KMS-11 (cell line): ENCODE measurements around the gene ABI3BP.

Experiments
- H2AFZ ChIP-seq: fragments of 200-600 bp; sonication (generic); 2 replicates; pipeline ENCODE4 v1.6.1; 2016; ENCODE audit warnings: antibody characterized with exemption, mixed run types, low read depth
- H3K27ac ChIP-seq: fragments of 200-600 bp; sonication (generic); 2 replicates; pipeline ENCODE4 v1.6.1; 2016; ENCODE audit warnings: mild to moderate bottlenecking, mixed run types
- H3K27me3 ChIP-seq: fragments of 200-600 bp; sonication (generic); 2 replicates; pipeline ENCODE4 v1.6.1; 2017; ENCODE audit warnings: mild to moderate bottlenecking, low read depth, mixed run types, moderate library complexity; ENCODE audit not compliant: insufficient read depth
- H3K36me3 ChIP-seq: fragments of 200-600 bp; sonication (generic); 2 replicates; pipeline ENCODE4 v1.6.1; 2017; ENCODE audit warnings: mild to moderate bottlenecking, mixed run types; ENCODE audit not compliant: insufficient read depth
- H3K4me1 ChIP-seq: fragments of 200-600 bp; sonication (generic); 2 replicates; pipeline ENCODE4 v1.6.1; 2016; ENCODE audit warnings: mild to moderate bottlenecking, low read depth, mixed run types; ENCODE audit not compliant: poor library complexity, severe bottlenecking
- H3K4me2 ChIP-seq: fragments of 200-600 bp; sonication (generic); 2 replicates; pipeline ENCODE4 v1.7.0; 2016; ENCODE audit warnings: mild to moderate bottlenecking, mixed run types
- H3K4me3 ChIP-seq: fragments of 200-600 bp; sonication (generic); IDR thresholded peaks from 2 replicates; pipeline ENCODE4 v1.6.1; 2017; ENCODE audit warnings: low read depth, low read length, mixed read lengths; ENCODE audit not compliant: insufficient read depth
- H3K79me2 ChIP-seq: fragments of 200-600 bp; sonication (generic); 2 replicates; pipeline ENCODE4 v1.6.1; 2016; ENCODE audit warnings: low read depth, mixed run types; ENCODE audit not compliant: insufficient read depth
- H3K9ac ChIP-seq: fragments of 200-600 bp; sonication (generic); 2 replicates; pipeline ENCODE4 v1.6.1; 2016; ENCODE audit warnings: mild to moderate bottlenecking, mixed run types
- H4K20me1 ChIP-seq: fragments of 200-600 bp; sonication (generic); 2 replicates; pipeline ENCODE4 v1.6.1; 2016; ENCODE audit warnings: mild to moderate bottlenecking, mixed run types; ENCODE audit not compliant: insufficient read depth
- CTCF ChIP-seq: fragments of 200-600 bp; sonication (generic); conservative IDR thresholded peaks from 2 replicates; pipeline ENCODE4 v1.6.1; 2017; ENCODE audit warnings: low read depth, mild to moderate bottlenecking, antibody characterized with exemption, low read length, moderate library complexity, mixed read lengths

ABI3BP gene

GRCh38 chr3:100877286-100877685 is 115.9 kb downstream of the ABI3BP start:
- no peak for TF ChIP-seq CTCF
- no peak overlapping the region for H3K4me3 ChIP-seq

DNA sequence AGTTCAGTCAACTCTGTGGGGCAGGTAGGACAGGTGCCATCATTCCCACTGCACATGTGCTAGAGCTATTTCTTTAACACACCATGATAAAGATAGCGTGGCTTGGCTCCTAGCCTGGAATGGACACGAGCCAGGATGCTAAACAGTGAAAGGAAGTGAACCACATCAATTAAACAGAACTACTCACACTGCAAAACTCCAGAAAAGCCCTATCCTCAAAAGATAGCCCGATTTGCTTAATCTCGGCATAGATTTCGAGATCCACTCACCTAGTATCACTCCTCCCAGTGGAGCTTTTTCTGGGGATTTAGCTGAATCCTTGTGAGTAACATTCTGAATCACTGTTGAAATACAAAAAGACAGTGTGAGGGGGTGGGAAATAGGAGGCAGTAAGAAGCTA is 118.0 kb downstream of the ABI3BP start:
- H2AFZ ChIP-seq: no peak overlapping the region
- H3K4me2 ChIP-seq: no peak overlapping the region
- no peak overlapping the region for H3K4me3 ChIP-seq
- H3K9ac ChIP-seq: no peak overlapping the region
- H3K27ac ChIP-seq: no peak overlapping the region
- H3K4me1 ChIP-seq: no peaks in the 10 kb centered on the region
- no peaks in the 10 kb centered on the region for H3K36me3 ChIP-seq
- no peaks in the 10 kb centered on the region for H4K20me1 ChIP-seq
- no peaks in the 10 kb centered on the region for H3K27me3 ChIP-seq
- no peaks in the 10 kb centered on the region for H3K79me2 ChIP-seq
- no peak for TF ChIP-seq CTCF

More at GRCh38 chr3:100877286-100877685, 115.9 kb downstream of the ABI3BP start:
- Histone ChIP-seq H3K27ac (no peak overlapping the region), H3K4me2 (no peak overlapping the region), H2AFZ (no peak overlapping the region), H3K36me3 (no peaks in the 10 kb centered on the region), H3K79me2 (no peaks in the 10 kb centered on the region), H3K27me3 (no peaks in the 10 kb centered on the region), H3K4me1 (no peaks in the 10 kb centered on the region), H4K20me1 (no peaks in the 10 kb centered on the region), H3K9ac (no peak overlapping the region)

- no peak for TF ChIP-seq CTCF
- Histone ChIP-seq H3K36me3 (no peaks in the 10 kb centered on the region), H4K20me1 (no peaks in the 10 kb centered on the region), H3K9ac (no peak overlapping the region), H3K79me2 (no peaks in the 10 kb centered on the region), H3K4me2 (no peak overlapping the region), H2AFZ (no peak overlapping the region), H3K4me1 (no peaks in the 10 kb centered on the region), H3K27me3 (no peaks in the 10 kb centered on the region), H3K27ac (no peak overlapping the region), H3K4me3 (no peak overlapping the region)
Observed at GRCh38 chr3:100873611-100874010, 119.6 kb downstream of the ABI3BP start.

GRCh38 chr3:100871306-100871705 is 121.9 kb downstream of the ABI3BP start:
- Histone ChIP-seq H3K79me2 (no peaks in the 10 kb centered on the region), H3K4me2 (no peak overlapping the region), H3K4me3 (no peak overlapping the region), H3K27ac (no peak overlapping the region), H3K27me3 (no peaks in the 10 kb centered on the region), H3K36me3 (no peaks in the 10 kb centered on the region), H3K4me1 (no peaks in the 10 kb centered on the region), H4K20me1 (no peaks in the 10 kb centered on the region), H3K9ac (no peak overlapping the region), H2AFZ (no peak overlapping the region)
- no peak for TF ChIP-seq CTCF
